Measurements from ENCODE around the gene LCP2.

- no peak for TF ChIP-seq POLR2A (IDR thresholded peaks at IDR 0.05; ENCODE audit: extremely low read depth, insufficient read length)
- TF ChIP-seq CTCF (IDR thresholded peaks at IDR 0.05; ENCODE audit: low read depth, low read length): no peak
- TF ChIP-seq, protein P1, sequence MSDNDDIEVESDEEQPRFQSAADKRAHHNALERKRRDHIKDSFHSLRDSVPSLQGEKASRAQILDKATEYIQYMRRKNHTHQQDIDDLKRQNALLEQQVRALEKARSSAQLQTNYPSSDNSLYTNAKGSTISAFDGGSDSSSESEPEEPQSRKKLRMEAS (IDR thresholded peaks at IDR 0.05; ENCODE audit: low read depth, low read length): no peak
- no peak for TF ChIP-seq MYC (IDR thresholded peaks at IDR 0.05; ENCODE audit: low read depth, low read length)
Measured at GRCh38 chr5:170261528-170262043, 36.0 kb downstream of the LCP2 start.

Measured in NB4 (cell line).